OCI-LY1 (cell line): ENCODE measurements around the gene MRFAP1.
A peak's percentile ranks its signal among the peaks of the same experiment; 100 is the strongest.

Experiments used
- H2AFZ ChIP-seq: fragments of 200-600 bp; sonication (generic), shearing (Covaris generic); 2 replicates; pipeline ENCODE4 v1.6.0; 2014; ENCODE audit warnings: antibody characterized with exemption, mild to moderate bottlenecking, low read length
- H3F3A ChIP-seq: fragments of 200-600 bp; sonication (generic), shearing (Covaris generic); 2 replicates; pipeline ENCODE4 v1.6.0; 2014; ENCODE audit warnings: mild to moderate bottlenecking, antibody characterized with exemption, low read length, moderate library complexity; ENCODE audit not compliant: insufficient read depth
- H3K27ac ChIP-seq: fragments of 200-600 bp; sonication (generic); 2 replicates; pipeline ENCODE4 v1.5.1; 2014; ENCODE audit warnings: low read length, mixed run types, mild to moderate bottlenecking, low read depth; ENCODE audit not compliant: poor library complexity, severe bottlenecking
- H3K27me3 ChIP-seq: fragments of 200-600 bp; sonication (generic); 2 replicates; pipeline ENCODE4 v1.6.0; 2014; ENCODE audit warnings: antibody characterized with exemption, mild to moderate bottlenecking, low read length, moderate library complexity; ENCODE audit not compliant: insufficient read depth
- H3K36me3 ChIP-seq: fragments of 200-600 bp; sonication (generic); 2 replicates; pipeline ENCODE4 v1.6.1; 2014; ENCODE audit warnings: mild to moderate bottlenecking, antibody characterized with exemption, low read length, moderate library complexity, mixed read lengths; ENCODE audit not compliant: insufficient read depth
- H3K4me1 ChIP-seq: fragments of 200-600 bp; sonication (generic); 2 replicates; pipeline ENCODE4 v1.5.1; 2014; ENCODE audit warnings: mild to moderate bottlenecking, low read length, moderate library complexity; ENCODE audit not compliant: insufficient read depth, severe bottlenecking
- H3K4me2 ChIP-seq: fragments of 200-600 bp; sonication (generic), shearing (Covaris generic); 2 replicates; pipeline ENCODE4 v1.6.1; 2014; ENCODE audit warnings: low read length
- H3K4me3 ChIP-seq: fragments of 200-600 bp; sonication (generic); 2 replicates; pipeline ENCODE4 v1.5.1; 2014; ENCODE audit warnings: low read length, low read depth, mild to moderate bottlenecking, mixed read lengths; ENCODE audit not compliant: poor library complexity, severe bottlenecking
- H3K79me2 ChIP-seq: fragments of 200-600 bp; shearing (Covaris generic); 2 replicates; pipeline ENCODE4 v1.6.1; 2016; ENCODE audit warnings: mixed run types, low read length, mixed read lengths; ENCODE audit not compliant: insufficient read depth
- H3K9ac ChIP-seq: fragments of 200-600 bp; sonication (generic), shearing (Covaris generic); 2 replicates; pipeline ENCODE4 v1.6.1; 2014; ENCODE audit warnings: mild to moderate bottlenecking, low read length, mixed read lengths
- H3K9me2 ChIP-seq: fragments of 200-600 bp; sonication (generic), shearing (Covaris generic); 2 replicates; pipeline ENCODE4 v1.6.1; 2014; ENCODE audit warnings: low read depth, mild to moderate bottlenecking, low read length, mixed read lengths
- H3K9me3 ChIP-seq: fragments of 200-600 bp; shearing (Covaris generic); 2 replicates; pipeline ENCODE4 v1.6.1; 2014; ENCODE audit warnings: low read length, mixed read lengths
- H4K20me1 ChIP-seq: fragments of 200-600 bp; sonication (generic), shearing (Covaris generic); 2 replicates; pipeline ENCODE4 v1.6.0; 2016; ENCODE audit warnings: mild to moderate bottlenecking, low read length; ENCODE audit not compliant: insufficient read depth
- EZH2 ChIP-seq: fragments of 200-600 bp; sonication (generic), shearing (Covaris generic); IDR thresholded peaks from 2 replicates; pipeline ENCODE4 v1.8.0; 2017; ENCODE audit warnings: borderline replicate concordance, mixed run types, mild to moderate bottlenecking, antibody characterized with exemption, low read length, moderate library complexity, mixed read lengths
- TF ChIP-seq, protein P1 (sequence below): fragments of 200-600 bp; sonication (generic), shearing (Covaris generic); IDR thresholded peaks from 2 replicates; pipeline ENCODE4 v1.5.1; 2017; ENCODE audit warnings: mild to moderate bottlenecking, antibody characterized with exemption, low read length, moderate library complexity, mixed read lengths

Gene MRFAP1

DNA sequence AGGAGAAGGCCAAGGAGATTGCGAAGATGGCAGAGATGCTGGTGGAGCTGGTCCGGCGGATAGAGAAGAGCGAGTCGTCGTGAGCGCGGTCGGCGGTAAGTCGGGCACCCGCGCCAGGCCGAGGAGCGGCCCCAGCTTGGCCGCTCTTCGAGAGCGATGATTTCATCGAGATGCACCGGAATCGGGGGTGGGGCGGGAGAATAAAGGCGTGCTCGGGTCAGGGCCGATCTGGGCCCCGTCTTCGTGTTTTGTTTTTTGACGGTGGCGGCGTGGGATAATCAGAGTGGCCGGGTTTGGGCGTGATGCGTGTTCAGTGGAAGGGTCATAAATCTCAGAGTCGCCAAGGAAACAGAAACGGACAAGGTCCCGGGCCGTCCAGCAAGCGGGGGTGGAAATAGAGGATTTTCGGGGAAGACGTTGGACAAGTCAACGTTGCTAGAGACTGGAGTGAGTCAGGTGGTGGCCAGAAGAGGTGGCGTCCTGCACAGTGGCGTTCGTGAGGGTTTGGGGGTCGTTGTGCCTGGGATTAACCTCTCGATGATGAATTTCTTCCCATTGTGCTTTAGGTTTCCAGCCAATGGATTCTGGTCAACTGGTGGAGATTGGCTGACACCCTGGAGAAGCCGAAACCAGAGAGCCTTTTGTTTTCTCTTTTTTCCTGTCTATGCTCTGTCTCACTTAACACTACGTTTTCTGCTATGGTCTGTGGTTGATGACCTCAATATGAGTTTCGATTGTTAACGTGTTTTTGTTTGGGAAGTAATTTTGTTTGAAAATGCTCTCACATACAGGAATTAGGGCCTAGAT lies 882 bp downstream of the MRFAP1 start:
- Histone ChIP-seq H3K27me3 (no peaks in the 10 kb centered on the region), H3K27ac (peak overlapping the region; percentile 77), H2AFZ (no peak overlapping the region), H4K20me1 (no peaks in the 10 kb centered on the region), H3K36me3 (peaks cover 21% of the 10 kb centered on the region), H3K4me3 (peak overlapping the region; percentile 98), H3K9ac (peak overlapping the region; percentile 92), H3F3A (no peaks in the 10 kb centered on the region), H3K9me3 (no peaks in the 10 kb centered on the region), H3K4me1 (peaks cover 13% of the 10 kb centered on the region), H3K4me2 (peak overlapping the region; percentile 91), H3K79me2 (peaks cover 12% of the 10 kb centered on the region; the same call in 1 of the 2 replicates), H3K9me2 (no peaks in the 10 kb centered on the region)
- no peak for TF ChIP-seq EZH2
- TF ChIP-seq, protein P1, sequence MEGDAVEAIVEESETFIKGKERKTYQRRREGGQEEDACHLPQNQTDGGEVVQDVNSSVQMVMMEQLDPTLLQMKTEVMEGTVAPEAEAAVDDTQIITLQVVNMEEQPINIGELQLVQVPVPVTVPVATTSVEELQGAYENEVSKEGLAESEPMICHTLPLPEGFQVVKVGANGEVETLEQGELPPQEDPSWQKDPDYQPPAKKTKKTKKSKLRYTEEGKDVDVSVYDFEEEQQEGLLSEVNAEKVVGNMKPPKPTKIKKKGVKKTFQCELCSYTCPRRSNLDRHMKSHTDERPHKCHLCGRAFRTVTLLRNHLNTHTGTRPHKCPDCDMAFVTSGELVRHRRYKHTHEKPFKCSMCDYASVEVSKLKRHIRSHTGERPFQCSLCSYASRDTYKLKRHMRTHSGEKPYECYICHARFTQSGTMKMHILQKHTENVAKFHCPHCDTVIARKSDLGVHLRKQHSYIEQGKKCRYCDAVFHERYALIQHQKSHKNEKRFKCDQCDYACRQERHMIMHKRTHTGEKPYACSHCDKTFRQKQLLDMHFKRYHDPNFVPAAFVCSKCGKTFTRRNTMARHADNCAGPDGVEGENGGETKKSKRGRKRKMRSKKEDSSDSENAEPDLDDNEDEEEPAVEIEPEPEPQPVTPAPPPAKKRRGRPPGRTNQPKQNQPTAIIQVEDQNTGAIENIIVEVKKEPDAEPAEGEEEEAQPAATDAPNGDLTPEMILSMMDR = no peak

DNA sequence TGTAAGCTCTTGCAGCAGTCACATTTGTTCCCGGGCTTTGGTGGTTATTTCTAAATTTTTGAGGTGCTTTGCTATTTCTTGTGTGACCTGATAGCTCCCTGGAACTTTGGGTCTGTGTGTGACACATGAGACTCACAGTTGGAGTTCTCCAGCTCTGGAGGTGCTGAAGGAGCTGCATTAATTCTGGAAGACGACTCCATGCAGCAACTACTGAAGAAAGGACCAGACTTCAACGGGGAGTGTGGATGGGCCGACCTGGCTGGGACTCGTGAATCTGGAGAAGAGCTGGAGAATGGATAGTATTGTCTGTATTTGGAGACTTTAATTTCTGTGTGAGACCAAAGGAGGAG lies 1.5 kb downstream of the MRFAP1 start:
- Histone ChIP-seq H3K9me2 (no peaks in the 10 kb centered on the region), H3K27ac (no peak overlapping the region), H3K4me2 (peak overlapping the region; percentile 91), H3F3A (no peaks in the 10 kb centered on the region), H3K4me3 (peak overlapping the region; percentile 98), H3K9ac (peak overlapping the region; percentile 92), H3K27me3 (no peaks in the 10 kb centered on the region), H2AFZ (no peak overlapping the region), H3K79me2 (peaks cover 12% of the 10 kb centered on the region; the same call in 1 of the 2 replicates), H3K9me3 (no peaks in the 10 kb centered on the region), H4K20me1 (no peaks in the 10 kb centered on the region), H3K36me3 (peaks cover 21% of the 10 kb centered on the region), H3K4me1 (peaks cover 13% of the 10 kb centered on the region)
- TF ChIP-seq EZH2 = no peak
- TF ChIP-seq, protein P1 = no peak

DNA sequence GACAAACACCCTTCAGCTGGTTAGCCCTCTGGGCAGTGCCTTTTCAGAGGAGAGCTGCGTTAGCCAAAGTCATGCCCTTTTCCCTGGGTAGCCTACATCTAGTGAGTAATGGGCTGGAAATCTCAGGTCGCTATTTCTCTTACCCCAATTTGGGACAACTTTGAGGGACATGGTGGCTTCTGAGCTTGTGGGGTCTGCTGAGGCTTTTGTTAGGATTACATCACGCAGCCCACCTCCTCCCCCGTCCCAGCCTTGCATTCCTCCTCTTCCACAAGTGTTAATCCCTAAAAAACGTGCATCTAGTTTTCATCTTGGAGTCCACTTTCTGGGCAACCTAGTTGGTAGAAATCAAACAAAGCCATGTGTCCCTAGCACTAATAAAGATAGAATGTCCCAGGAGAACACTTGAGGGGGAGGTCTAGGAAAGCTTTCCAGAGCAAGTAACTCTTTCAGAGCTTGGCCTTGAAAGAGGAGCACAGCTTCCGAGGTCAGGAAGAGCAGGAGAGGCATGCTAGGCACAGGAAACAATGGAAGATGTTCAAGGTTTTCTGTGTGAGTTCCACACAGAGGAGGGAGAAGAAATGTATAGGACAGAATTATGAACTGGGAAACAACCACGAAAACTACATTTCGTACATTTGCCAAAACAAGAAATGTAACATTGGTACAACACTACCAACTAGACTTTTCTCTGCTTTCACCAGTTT lies 2.8 kb downstream of the MRFAP1 start:
- H3K9ac ChIP-seq = no peak overlapping the region
- H3K4me2 ChIP-seq = 0 out of 2 replicates have a peak overlapping the region, but pooled peaks have one; percentile 12
- no peaks in the 10 kb centered on the region for H3F3A ChIP-seq
- H4K20me1 ChIP-seq = no peaks in the 10 kb centered on the region
- TF ChIP-seq EZH2 = no peak
- TF ChIP-seq, protein P1 = no peak
- no peak overlapping the region for H3K4me3 ChIP-seq
- peaks cover 13% of the 10 kb centered on the region for H3K4me1 ChIP-seq
- no peaks in the 10 kb centered on the region for H3K9me2 ChIP-seq
- no peak overlapping the region for H3K27ac ChIP-seq
- H3K9me3 ChIP-seq = no peaks in the 10 kb centered on the region
- H3K79me2 ChIP-seq = peaks cover 12% of the 10 kb centered on the region; the same call in 1 of the 2 replicates
- no peak overlapping the region for H2AFZ ChIP-seq
- H3K27me3 ChIP-seq = no peaks in the 10 kb centered on the region
- peaks cover 21% of the 10 kb centered on the region for H3K36me3 ChIP-seq
